ENCODE data around the gene EFL1.

DNA sequence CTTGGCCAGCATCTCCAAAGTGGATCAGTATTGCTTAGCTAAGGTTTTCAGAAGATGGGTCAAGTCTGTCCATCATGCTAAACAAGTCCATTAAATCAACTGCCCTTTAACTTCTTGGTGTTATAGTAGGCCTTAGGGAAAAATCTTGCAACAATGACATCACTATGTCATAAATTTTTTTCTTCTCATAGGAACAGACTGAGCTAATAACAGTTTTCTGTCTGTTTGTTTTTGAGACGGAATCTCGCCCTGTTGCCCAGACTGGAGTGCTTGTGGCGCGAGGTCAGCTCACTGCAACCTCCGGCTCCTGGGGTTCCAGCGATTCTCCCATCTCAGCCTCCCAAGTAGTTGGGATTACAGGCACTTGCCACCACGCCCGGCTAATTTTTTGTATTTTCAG is 94.2 kb downstream of the EFL1 start:
- TF ChIP-seq, protein P1, sequence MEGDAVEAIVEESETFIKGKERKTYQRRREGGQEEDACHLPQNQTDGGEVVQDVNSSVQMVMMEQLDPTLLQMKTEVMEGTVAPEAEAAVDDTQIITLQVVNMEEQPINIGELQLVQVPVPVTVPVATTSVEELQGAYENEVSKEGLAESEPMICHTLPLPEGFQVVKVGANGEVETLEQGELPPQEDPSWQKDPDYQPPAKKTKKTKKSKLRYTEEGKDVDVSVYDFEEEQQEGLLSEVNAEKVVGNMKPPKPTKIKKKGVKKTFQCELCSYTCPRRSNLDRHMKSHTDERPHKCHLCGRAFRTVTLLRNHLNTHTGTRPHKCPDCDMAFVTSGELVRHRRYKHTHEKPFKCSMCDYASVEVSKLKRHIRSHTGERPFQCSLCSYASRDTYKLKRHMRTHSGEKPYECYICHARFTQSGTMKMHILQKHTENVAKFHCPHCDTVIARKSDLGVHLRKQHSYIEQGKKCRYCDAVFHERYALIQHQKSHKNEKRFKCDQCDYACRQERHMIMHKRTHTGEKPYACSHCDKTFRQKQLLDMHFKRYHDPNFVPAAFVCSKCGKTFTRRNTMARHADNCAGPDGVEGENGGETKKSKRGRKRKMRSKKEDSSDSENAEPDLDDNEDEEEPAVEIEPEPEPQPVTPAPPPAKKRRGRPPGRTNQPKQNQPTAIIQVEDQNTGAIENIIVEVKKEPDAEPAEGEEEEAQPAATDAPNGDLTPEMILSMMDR (IDR thresholded peaks at IDR 0.05) = no peak
- no peak for TF ChIP-seq POLR2A (IDR thresholded peaks at IDR 0.05)
